Measurements from ENCODE around the gene ZSCAN10.
"Not testable (repeated sequence)": the region's sequence is repeated elsewhere in the genome, so short reads cannot be mapped to it uniquely, and the experiment has no call there.

ZSCAN10 gene

GRCh38 chr16:3083408-3083807, 15.7 kb downstream of the ZSCAN10 start:
- not testable (repeated sequence) for DNase-seq

- DNase-seq = not testable (repeated sequence)
Measured at GRCh38 chr16:3081957-3082356, 17.1 kb downstream of the ZSCAN10 start.

- DNase-seq = no peak
Measured at GRCh38 chr16:3080024-3080423, 19.1 kb downstream of the ZSCAN10 start.

GRCh38 chr16:3076577-3076976, 22.5 kb downstream of the ZSCAN10 start:
- no peak for DNase-seq

GRCh38 chr16:3075946-3076345, 23.1 kb downstream of the ZSCAN10 start:
- not testable (repeated sequence) for DNase-seq

- DNase-seq = no peak
Measured at GRCh38 chr16:3075523-3075915, 23.6 kb downstream of the ZSCAN10 start.

GRCh38 chr16:3074860-3075522, 24.1 kb downstream of the ZSCAN10 start:
- DNase-seq = peak; percentile 86

GRCh38 chr16:3073448-3073847, 25.6 kb downstream of the ZSCAN10 start:
- DNase-seq = no peak

- not testable (repeated sequence) for DNase-seq
Measured at GRCh38 chr16:3072576-3073263, 26.4 kb downstream of the ZSCAN10 start.

- not testable (repeated sequence) for DNase-seq
Measured at GRCh38 chr16:3072148-3072547, 26.9 kb downstream of the ZSCAN10 start.

GRCh38 chr16:3071655-3072054, 27.4 kb downstream of the ZSCAN10 start:
- DNase-seq = no peak

- DNase-seq = peak; percentile 33
Measured at GRCh38 chr16:3070608-3071111, 28.4 kb downstream of the ZSCAN10 start.

GRCh38 chr16:3069146-3069545, 29.9 kb downstream of the ZSCAN10 start:
- DNase-seq = not testable (repeated sequence)

GRCh38 chr16:3068487-3068886, 30.6 kb downstream of the ZSCAN10 start:
- peak; percentile 20 for DNase-seq

- no peak for DNase-seq
Measured at GRCh38 chr16:3066440-3066748, 32.7 kb downstream of the ZSCAN10 start.

GRCh38 chr16:3065742-3066439, 33.2 kb downstream of the ZSCAN10 start:
- DNase-seq = no peak

GRCh38 chr16:3065069-3065741, 33.9 kb downstream of the ZSCAN10 start, which contains the start of gene IL32:
Gene IL32 (plus strand): TSS chr16:3065640. CDS start chr16:3065812, 172 bp downstream.
- DNase-seq = peak; percentile 76

GRCh38 chr16:3063625-3064386, 35.3 kb downstream of the ZSCAN10 start:
- no peak for DNase-seq

GRCh38 chr16:3062553-3062952, 36.5 kb downstream of the ZSCAN10 start:
- DNase-seq = no peak

- no peak for DNase-seq
Measured at GRCh38 chr16:3060339-3061127, 38.6 kb downstream of the ZSCAN10 start.

GRCh38 chr16:3059723-3060242, 39.3 kb downstream of the ZSCAN10 start:
- no peak for DNase-seq

Measured in CD4-positive, alpha-beta T cell treated with Interleukin-15 for 1 hour (primary cell).